ENCODE measurements around the gene ADARB2. TPM values are rescaled to one million over a fixed set of nuclear protein-coding genes. Genes with fewer than 3 reads are reported as not detected.

The ADARB2 gene
- total and polyA plus RNA-seq, 4 donors: under 0.01 to 0.79 TPM; not detected in 2

GRCh38 chr10:1665021-1665661 is 72.2 kb downstream of the ADARB2 start:
- 88 to 90% methylated on average over 20 of the region's 20 CpGs for WGBS, 2 donors
- Histone ChIP-seq H3K27me3 (ENCODE audit: control insufficient read depth in 1 of 2, insufficient read depth in 2 of 2, low read length in 1 of 2) (no peaks in the 10 kb centered on the region), H3K27ac (ENCODE audit: low read depth in 1 of 2, low read length in 2 of 2) (no peak overlapping the region), H3K4me1 (ENCODE audit: control insufficient read depth in 1 of 2, insufficient read depth in 2 of 2, low read length in 2 of 2) (no peaks in the 10 kb centered on the region), H3K4me3 (ENCODE audit: low read length in 2 of 2) (no peak overlapping the region), H3K36me3 (ENCODE audit: control insufficient read depth in 1 of 2, insufficient read depth in 2 of 2, low read length in 1 of 2) (no peaks in the 10 kb centered on the region), H3K9me3 (ENCODE audit: control insufficient read depth, low read length) (no peaks in the 10 kb centered on the region)
- DNase-seq (no peak), ATAC-seq (ENCODE audit: low FRiP score) (no peak)
- intact Hi-C loops (cut with DNase I): no loop called here

- 40 to 45% methylated on average over 15 of the region's 15 CpGs for WGBS, 2 donors
- Histone ChIP-seq H3K4me1 (ENCODE audit: control insufficient read depth in 1 of 2, insufficient read depth in 2 of 2, low read length in 2 of 2) (no peaks in the 10 kb centered on the region), H3K4me3 (ENCODE audit: low read length in 2 of 2) (no peak overlapping the region), H3K36me3 (ENCODE audit: control insufficient read depth in 1 of 2, insufficient read depth in 2 of 2, low read length in 1 of 2) (no peaks in the 10 kb centered on the region), H3K27me3 (ENCODE audit: control insufficient read depth in 1 of 2, insufficient read depth in 2 of 2, low read length in 1 of 2) (no peaks in the 10 kb centered on the region), H3K27ac (ENCODE audit: low read depth in 1 of 2, low read length in 2 of 2) (no peak overlapping the region), H3K9me3 (ENCODE audit: control insufficient read depth, low read length) (no peaks in the 10 kb centered on the region)
- ATAC-seq (ENCODE audit: low FRiP score) (no peak), DNase-seq (no peak)
- intact Hi-C loops (cut with DNase I): no loop called here
Observed at GRCh38 chr10:1664333-1664964, 72.9 kb downstream of the ADARB2 start.

DNA sequence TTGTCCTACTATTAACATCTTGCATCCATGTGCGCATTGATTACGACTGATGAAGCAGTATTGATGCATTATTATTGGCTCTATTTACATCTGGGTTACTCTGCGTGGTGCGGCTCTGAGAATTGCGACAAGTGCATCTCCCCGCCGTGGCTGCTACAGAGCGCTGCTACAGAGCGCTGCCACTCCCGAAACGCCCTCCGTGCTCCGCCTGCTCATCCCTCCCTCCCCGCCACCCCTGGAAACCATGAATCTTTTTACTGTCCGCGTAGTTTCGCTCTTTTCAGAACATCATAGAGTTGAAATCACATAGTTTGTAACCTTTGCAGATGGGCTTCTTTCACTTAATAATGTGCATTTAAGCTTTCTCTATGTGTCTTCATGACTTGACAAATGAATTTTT is 74.1 kb downstream of the ADARB2 start:
- no peaks in the 10 kb centered on the region for H3K27me3 ChIP-seq (ENCODE audit: control insufficient read depth in 1 of 2, insufficient read depth in 2 of 2, low read length in 1 of 2)
- WGBS, 2 donors: 93 to 94% methylated on average over 17 of the region's 17 CpGs
- no peak for ATAC-seq (ENCODE audit: low FRiP score)
- no peak overlapping the region for H3K27ac ChIP-seq (ENCODE audit: low read depth in 1 of 2, low read length in 2 of 2)
- no peak for DNase-seq
- no peaks in the 10 kb centered on the region for H3K4me1 ChIP-seq (ENCODE audit: control insufficient read depth in 1 of 2, insufficient read depth in 2 of 2, low read length in 2 of 2)
- no peaks in the 10 kb centered on the region for H3K36me3 ChIP-seq (ENCODE audit: control insufficient read depth in 1 of 2, insufficient read depth in 2 of 2, low read length in 1 of 2)
- intact Hi-C loops (cut with DNase I): no loop called here
- H3K9me3 ChIP-seq (ENCODE audit: control insufficient read depth, low read length): no peaks in the 10 kb centered on the region
- H3K4me3 ChIP-seq (ENCODE audit: low read length in 2 of 2): no peak overlapping the region

GRCh38 chr10:1662438-1663025 is 74.8 kb downstream of the ADARB2 start:
- no peak for DNase-seq
- WGBS, 2 donors: 83 to 89% methylated on average over 20 of the region's 20 CpGs
- H3K4me1 ChIP-seq (ENCODE audit: control insufficient read depth in 1 of 2, insufficient read depth in 2 of 2, low read length in 2 of 2): no peaks in the 10 kb centered on the region
- intact Hi-C loops (cut with DNase I): no loop called here
- H3K4me3 ChIP-seq (ENCODE audit: low read length in 2 of 2): no peak overlapping the region
- H3K36me3 ChIP-seq (ENCODE audit: control insufficient read depth in 1 of 2, insufficient read depth in 2 of 2, low read length in 1 of 2): no peaks in the 10 kb centered on the region
- H3K27ac ChIP-seq (ENCODE audit: low read depth in 1 of 2, low read length in 2 of 2): no peak overlapping the region
- no peaks in the 10 kb centered on the region for H3K9me3 ChIP-seq (ENCODE audit: control insufficient read depth, low read length)
- no peaks in the 10 kb centered on the region for H3K27me3 ChIP-seq (ENCODE audit: control insufficient read depth in 1 of 2, insufficient read depth in 2 of 2, low read length in 1 of 2)
- ATAC-seq (ENCODE audit: low FRiP score): no peak

DNA sequence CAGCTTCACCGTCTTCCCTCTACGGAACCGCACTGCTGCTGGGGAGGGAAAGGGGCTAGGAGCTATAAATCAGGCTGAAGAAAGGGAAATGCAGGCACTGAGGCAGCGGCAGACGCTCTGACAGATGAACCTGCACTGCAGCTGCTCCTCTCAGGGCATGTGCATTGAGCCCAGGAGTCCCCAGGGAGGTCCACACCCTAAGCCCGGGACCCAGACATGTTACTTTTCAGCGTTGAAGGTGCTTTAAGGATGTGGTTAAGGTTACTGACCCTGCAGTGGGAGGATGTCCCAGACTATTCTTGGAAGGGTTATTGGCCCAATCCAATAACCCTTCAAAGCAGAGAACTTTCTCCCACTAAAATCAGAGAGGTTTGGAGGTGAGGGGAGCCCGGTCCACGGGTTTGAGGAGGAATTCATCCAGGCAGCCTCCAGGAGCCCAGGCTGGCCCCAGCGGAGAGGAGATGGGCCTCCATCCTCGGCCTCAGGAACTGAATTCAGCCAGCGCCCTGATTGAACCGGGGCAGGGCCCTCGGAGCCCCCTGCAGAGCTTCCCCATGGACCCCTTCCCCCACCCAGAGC is 75.4 kb downstream of the ADARB2 start:
- no peak overlapping the region for H3K4me3 ChIP-seq (ENCODE audit: low read length in 2 of 2)
- no peak for DNase-seq
- H3K27ac ChIP-seq (ENCODE audit: low read depth in 1 of 2, low read length in 2 of 2): no peak overlapping the region
- no peaks in the 10 kb centered on the region for H3K36me3 ChIP-seq (ENCODE audit: control insufficient read depth in 1 of 2, insufficient read depth in 2 of 2, low read length in 1 of 2)
- intact Hi-C loops (cut with DNase I): no loop called here
- H3K9me3 ChIP-seq (ENCODE audit: control insufficient read depth, low read length): no peaks in the 10 kb centered on the region
- 63 to 67% methylated on average over 14 of the region's 14 CpGs for WGBS, 2 donors
- H3K4me1 ChIP-seq (ENCODE audit: control insufficient read depth in 1 of 2, insufficient read depth in 2 of 2, low read length in 2 of 2): no peaks in the 10 kb centered on the region
- no peak for ATAC-seq (ENCODE audit: low FRiP score)
- H3K27me3 ChIP-seq (ENCODE audit: control insufficient read depth in 1 of 2, insufficient read depth in 2 of 2, low read length in 1 of 2): no peaks in the 10 kb centered on the region

DNA sequence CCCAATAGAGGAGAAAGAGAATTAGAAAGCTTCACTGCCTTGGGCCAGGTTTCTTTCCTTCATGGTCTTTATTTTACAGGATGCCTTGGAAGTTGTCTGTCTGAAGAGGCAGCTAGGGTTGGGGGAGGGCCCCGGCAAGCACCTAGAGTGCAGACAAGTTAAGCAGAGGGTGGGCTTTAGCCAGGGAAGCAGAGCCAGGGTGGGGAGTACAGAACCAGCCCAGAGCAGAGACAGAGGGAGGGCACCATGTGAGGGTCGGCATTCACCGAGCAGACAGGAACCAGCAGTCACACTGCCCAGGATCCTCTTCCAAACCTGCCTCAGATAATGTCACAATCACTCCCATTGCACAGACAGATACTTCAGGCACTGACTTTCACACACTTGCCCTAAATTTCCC is 75.9 kb downstream of the ADARB2 start:
- Histone ChIP-seq H3K4me3 (ENCODE audit: low read length in 2 of 2) (no peak overlapping the region), H3K9me3 (ENCODE audit: control insufficient read depth, low read length) (no peaks in the 10 kb centered on the region), H3K4me1 (ENCODE audit: control insufficient read depth in 1 of 2, insufficient read depth in 2 of 2, low read length in 2 of 2) (no peaks in the 10 kb centered on the region), H3K27me3 (ENCODE audit: control insufficient read depth in 1 of 2, insufficient read depth in 2 of 2, low read length in 1 of 2) (no peaks in the 10 kb centered on the region), H3K27ac (ENCODE audit: low read depth in 1 of 2, low read length in 2 of 2) (no peak overlapping the region), H3K36me3 (ENCODE audit: control insufficient read depth in 1 of 2, insufficient read depth in 2 of 2, low read length in 1 of 2) (no peaks in the 10 kb centered on the region)
- ATAC-seq (ENCODE audit: low FRiP score) (no peak), DNase-seq (no peak)
- intact Hi-C loops (cut with DNase I): no loop called here
- WGBS, 2 donors: 87 to 94% methylated on average over 3 of the region's 3 CpGs

DNA sequence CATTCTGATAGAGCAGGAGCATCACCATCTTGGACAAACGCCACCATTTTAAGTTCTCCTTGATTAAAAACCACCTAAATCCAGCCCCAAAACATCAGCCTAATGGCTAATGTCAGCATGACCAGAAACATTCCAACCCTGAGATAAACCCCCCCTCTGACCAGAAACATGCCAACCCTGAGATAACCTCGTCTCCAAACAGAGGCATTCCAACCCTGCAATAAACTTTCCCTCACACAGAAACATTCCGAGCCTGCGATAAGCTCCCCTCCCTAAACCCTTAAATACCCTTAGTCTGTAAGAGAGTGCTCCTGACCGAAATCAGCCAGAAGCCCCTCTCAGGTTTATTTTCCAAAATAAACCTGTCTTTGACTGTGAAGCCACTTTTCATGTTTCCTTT is 76.5 kb downstream of the ADARB2 start:
- no peaks in the 10 kb centered on the region for H3K27me3 ChIP-seq (ENCODE audit: control insufficient read depth in 1 of 2, insufficient read depth in 2 of 2, low read length in 1 of 2)
- no peak for DNase-seq
- intact Hi-C loops (cut with DNase I): no loop called here
- H3K36me3 ChIP-seq (ENCODE audit: control insufficient read depth in 1 of 2, insufficient read depth in 2 of 2, low read length in 1 of 2): no peaks in the 10 kb centered on the region
- ATAC-seq (ENCODE audit: low FRiP score): no peak
- no peaks in the 10 kb centered on the region for H3K4me1 ChIP-seq (ENCODE audit: control insufficient read depth in 1 of 2, insufficient read depth in 2 of 2, low read length in 2 of 2)
- 13% methylated on average over 5 of the region's 5 CpGs for WGBS, 2 donors
- no peaks in the 10 kb centered on the region for H3K9me3 ChIP-seq (ENCODE audit: control insufficient read depth, low read length)
- no peak overlapping the region for H3K27ac ChIP-seq (ENCODE audit: low read depth in 1 of 2, low read length in 2 of 2)
- H3K4me3 ChIP-seq (ENCODE audit: low read length in 2 of 2): no peak overlapping the region

DNA sequence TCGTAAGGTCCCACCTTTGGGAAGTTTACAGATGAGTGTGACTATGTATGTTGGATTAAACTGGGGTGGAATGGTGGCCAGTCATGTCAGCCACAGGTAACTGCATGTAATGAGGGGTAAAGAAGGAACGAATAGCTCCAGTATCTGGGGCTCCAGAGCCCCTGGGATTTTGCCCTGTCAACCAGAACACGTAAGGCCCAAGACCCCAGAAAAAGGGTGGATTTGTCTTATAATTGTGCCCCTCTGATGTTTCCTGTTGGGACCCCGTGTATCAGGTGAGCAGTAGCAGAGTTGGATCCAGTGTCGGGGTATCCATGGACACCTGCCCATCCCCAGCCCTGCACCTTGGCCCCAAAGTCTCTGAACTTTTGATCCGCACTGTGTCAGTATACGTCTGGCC is 76.9 kb downstream of the ADARB2 start:
- H3K27ac ChIP-seq (ENCODE audit: low read depth in 1 of 2, low read length in 2 of 2): no peak overlapping the region
- no peaks in the 10 kb centered on the region for H3K27me3 ChIP-seq (ENCODE audit: control insufficient read depth in 1 of 2, insufficient read depth in 2 of 2, low read length in 1 of 2)
- H3K9me3 ChIP-seq (ENCODE audit: control insufficient read depth, low read length): no peaks in the 10 kb centered on the region
- no peak overlapping the region for H3K4me3 ChIP-seq (ENCODE audit: low read length in 2 of 2)
- intact Hi-C loops (cut with DNase I): no loop called here
- H3K4me1 ChIP-seq (ENCODE audit: control insufficient read depth in 1 of 2, insufficient read depth in 2 of 2, low read length in 2 of 2): no peaks in the 10 kb centered on the region
- DNase-seq (no peak), ATAC-seq (ENCODE audit: low FRiP score) (no peak)
- H3K36me3 ChIP-seq (ENCODE audit: control insufficient read depth in 1 of 2, insufficient read depth in 2 of 2, low read length in 1 of 2): no peaks in the 10 kb centered on the region
- 71 to 74% methylated on average over 7 of the region's 7 CpGs for WGBS, 2 donors

Measured in aorta (tissue), 5 donors.